Panc1 (cell line): Measurements from ENCODE around the gene CAMSAP3. TPM values are rescaled to one million over a fixed set of nuclear protein-coding genes. Genes with fewer than 3 reads are reported as not detected.

Experiments used
- ATAC-seq: fragments of 200-7000 bp; cut with Tn5 transposase; 2 replicates; pipeline ENCODE4 v1.9.1; 2020; ENCODE audit warnings: mild to moderate bottlenecking, moderate library complexity
- BruUV-seq: library from RNA; stranded (reverse); fragments of 400-500 nt; replicated peaks from 2 replicates; lab custom pipeline; 2021; lab: Mats Ljungman, UMichigan
- CTCF ChIA-PET: fragments of 300-600 bp; sonication (Branson Sonifier 250); formaldehyde crosslinking; loops from one replicate; lab custom pipeline; 2022; ENCODE audit warnings: antibody characterized with exemption; lab: Charles Lee
- POLR2A ChIA-PET: fragments of 300-600 bp; sonication (Branson Sonifier 250); formaldehyde crosslinking; loops from one replicate; lab custom pipeline; 2022; ENCODE audit warnings: antibody characterized with exemption; lab: Charles Lee
- DNase-seq: peaks from one replicate; pipeline ENCODE4 v3.0.0-alpha.2; 2010; ENCODE audit warnings: low read depth, low spot score
- H3K27ac ChIP-seq: 2 replicates; pipeline ENCODE4 v1.5.1; 2011; ENCODE audit warnings: mild to moderate bottlenecking, low read length, inconsistent platforms
- H3K27me3 ChIP-seq: fragments of 200-500 bp; sonication (Bioruptor generic); 2 replicates; pipeline ENCODE4 v1.6.0; 2014; ENCODE audit warnings: low read length, inconsistent platforms; ENCODE audit not compliant: control insufficient read depth, insufficient read depth
- H3K36me3 ChIP-seq: fragments of 200-500 bp; sonication (Bioruptor generic); 2 replicates; pipeline ENCODE4 v1.5.1; 2014; ENCODE audit warnings: inconsistent platforms, mild to moderate bottlenecking, low read length, moderate library complexity; ENCODE audit not compliant: control insufficient read depth, insufficient read depth
- H3K4me1 ChIP-seq: 2 replicates; pipeline ENCODE4 v1.5.1; 2011; ENCODE audit warnings: inconsistent platforms, mild to moderate bottlenecking, low read length, moderate library complexity; ENCODE audit not compliant: control insufficient read depth, insufficient read depth
- H3K4me3 ChIP-seq, 2 experiments: 2 replicates each; pipeline ENCODE4 v1.5.1; 2011 to 2012; ENCODE audit warnings: low read depth in 2 of 2, low read length in 2 of 2, mild to moderate bottlenecking in 2 of 2, inconsistent platforms in 1 of 2, moderate library complexity in 1 of 2
- H3K9me3 ChIP-seq: fragments of 200-500 bp; sonication (Bioruptor generic); 2 replicates; pipeline ENCODE4 v1.5.1; 2014; ENCODE audit warnings: low read depth, mild to moderate bottlenecking, inconsistent platforms, low read length, moderate library complexity; ENCODE audit not compliant: control insufficient read depth, insufficient read depth
- POLR2AphosphoS5 ChIP-seq: IDR thresholded peaks from 2 replicates; pipeline ENCODE4 v1.6.1; 2012; ENCODE audit warnings: mild to moderate bottlenecking, low read depth, low read length, moderate library complexity
- SIN3A ChIP-seq: IDR thresholded peaks from 2 replicates; pipeline ENCODE4 v1.6.1; 2012; ENCODE audit warnings: low read depth, mild to moderate bottlenecking, low read length, moderate library complexity, borderline replicate concordance; ENCODE audit not compliant: insufficient read depth
- TCF7L2 ChIP-seq: IDR thresholded peaks from 2 replicates; pipeline ENCODE4 v1.6.1; 2011; ENCODE audit warnings: mild to moderate bottlenecking, low read depth, low read length, inconsistent platforms
- in situ Hi-C: cut with HindIII; loops from 2 replicates; pipeline ENCODE4 v1.10.0; 2016; ENCODE audit warnings: low sequenced_read_pairs, low pct_unique_long_range_greater_than_20kb
- intact Hi-C: fragments of 100-400 bp; cut with micrococcal nuclease; formaldehyde crosslinking; loops from one replicate; pipeline ENCODE4 v1.10.0; 2022; ENCODE audit not compliant: unreplicated experiment
- total RNA-seq: library from RNA; stranded (reverse); gene quantifications from one replicate; pipeline ENCODE4 v1.2.1, GENCODE V29; 2021; ENCODE audit not compliant: unreplicated experiment
- TF ChIP-seq, protein P1 (sequence below), 2 experiments: IDR thresholded peaks; 2 replicates each; pipeline ENCODE4 v1.6.1; 2011 to 2012; ENCODE audit warnings: low read depth in 2 of 2, control low read depth in 1 of 2, low read length in 1 of 2, mild to moderate bottlenecking in 1 of 2, moderate library complexity in 1 of 2; ENCODE audit not compliant: insufficient read depth in 1 of 2
- TF ChIP-seq, protein P2 (sequence below): fragments of 450-650 bp; IDR thresholded peaks from 2 replicates; pipeline ENCODE4 v1.5.1; 2017; ENCODE audit warnings: mild to moderate bottlenecking

The CAMSAP3 gene
- total RNA-seq, 1 experiment from 2014 or later: 1.7 TPM

DNA sequence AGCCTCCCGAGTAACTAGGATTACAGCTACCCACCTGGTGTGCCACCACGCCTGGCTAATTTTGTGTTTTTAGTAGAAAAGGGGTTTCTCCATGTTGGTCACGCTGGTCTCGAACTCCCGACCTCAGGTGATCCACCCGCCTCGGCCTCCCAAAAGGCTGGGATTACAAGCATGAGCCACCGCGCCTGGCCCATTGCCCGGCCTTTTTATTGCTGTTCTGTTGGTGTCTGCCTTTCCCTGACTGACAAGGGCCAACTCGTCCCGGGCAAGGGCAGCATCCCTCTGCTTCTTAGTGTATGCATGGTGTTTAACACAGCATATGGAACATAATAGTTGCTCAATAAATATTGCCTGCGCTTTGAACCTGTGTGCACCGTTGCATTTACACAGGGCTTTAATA lies 67.0 kb downstream of the CAMSAP3 start:
- H3K4me3 ChIP-seq: no peak overlapping the region
- no peak for ATAC-seq
- BruUV-seq: no TSS peak

DNA sequence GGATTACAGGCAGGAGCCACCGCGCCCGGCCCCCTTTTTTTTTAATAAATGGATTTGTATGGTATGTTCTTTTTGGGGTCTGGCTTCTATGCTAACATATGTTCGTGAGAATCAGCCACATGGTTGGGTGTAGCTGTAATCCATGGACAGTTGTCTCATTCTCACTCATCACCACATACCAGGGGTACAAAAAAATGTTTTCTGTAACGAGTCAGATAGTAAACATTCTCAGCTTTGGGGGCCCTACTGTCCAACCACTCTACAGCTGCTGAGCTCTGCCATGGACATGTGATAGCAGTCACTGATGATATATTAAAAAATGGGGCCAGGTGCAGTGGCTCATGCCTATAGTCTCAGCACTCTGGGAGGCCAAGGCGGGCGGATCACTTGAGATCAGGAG lies 68.0 kb downstream of the CAMSAP3 start:
- Histone ChIP-seq H3K36me3 (no peaks in the 10 kb centered on the region), H3K27me3 (no peaks in the 10 kb centered on the region), H3K4me1 (no peaks in the 10 kb centered on the region), H3K27ac (no peak overlapping the region), H3K4me3 (no peak overlapping the region), H3K9me3 (no peaks in the 10 kb centered on the region)
- in situ Hi-C loops (no loop called here), intact Hi-C loops (no loop called here)
- DNase-seq (no peak), ATAC-seq (no peak)
- TF ChIP-seq, protein P1, sequence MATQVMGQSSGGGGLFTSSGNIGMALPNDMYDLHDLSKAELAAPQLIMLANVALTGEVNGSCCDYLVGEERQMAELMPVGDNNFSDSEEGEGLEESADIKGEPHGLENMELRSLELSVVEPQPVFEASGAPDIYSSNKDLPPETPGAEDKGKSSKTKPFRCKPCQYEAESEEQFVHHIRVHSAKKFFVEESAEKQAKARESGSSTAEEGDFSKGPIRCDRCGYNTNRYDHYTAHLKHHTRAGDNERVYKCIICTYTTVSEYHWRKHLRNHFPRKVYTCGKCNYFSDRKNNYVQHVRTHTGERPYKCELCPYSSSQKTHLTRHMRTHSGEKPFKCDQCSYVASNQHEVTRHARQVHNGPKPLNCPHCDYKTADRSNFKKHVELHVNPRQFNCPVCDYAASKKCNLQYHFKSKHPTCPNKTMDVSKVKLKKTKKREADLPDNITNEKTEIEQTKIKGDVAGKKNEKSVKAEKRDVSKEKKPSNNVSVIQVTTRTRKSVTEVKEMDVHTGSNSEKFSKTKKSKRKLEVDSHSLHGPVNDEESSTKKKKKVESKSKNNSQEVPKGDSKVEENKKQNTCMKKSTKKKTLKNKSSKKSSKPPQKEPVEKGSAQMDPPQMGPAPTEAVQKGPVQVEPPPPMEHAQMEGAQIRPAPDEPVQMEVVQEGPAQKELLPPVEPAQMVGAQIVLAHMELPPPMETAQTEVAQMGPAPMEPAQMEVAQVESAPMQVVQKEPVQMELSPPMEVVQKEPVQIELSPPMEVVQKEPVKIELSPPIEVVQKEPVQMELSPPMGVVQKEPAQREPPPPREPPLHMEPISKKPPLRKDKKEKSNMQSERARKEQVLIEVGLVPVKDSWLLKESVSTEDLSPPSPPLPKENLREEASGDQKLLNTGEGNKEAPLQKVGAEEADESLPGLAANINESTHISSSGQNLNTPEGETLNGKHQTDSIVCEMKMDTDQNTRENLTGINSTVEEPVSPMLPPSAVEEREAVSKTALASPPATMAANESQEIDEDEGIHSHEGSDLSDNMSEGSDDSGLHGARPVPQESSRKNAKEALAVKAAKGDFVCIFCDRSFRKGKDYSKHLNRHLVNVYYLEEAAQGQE (IDR thresholded peaks at IDR 0.05; ENCODE audit: insufficient read depth in 1 of 2, low read depth in 2 of 2, low read length in 1 of 2): no peak
- TF ChIP-seq POLR2AphosphoS5 (no peak), TCF7L2 (no peak), SIN3A (no peak)
- TF ChIP-seq, protein P2, sequence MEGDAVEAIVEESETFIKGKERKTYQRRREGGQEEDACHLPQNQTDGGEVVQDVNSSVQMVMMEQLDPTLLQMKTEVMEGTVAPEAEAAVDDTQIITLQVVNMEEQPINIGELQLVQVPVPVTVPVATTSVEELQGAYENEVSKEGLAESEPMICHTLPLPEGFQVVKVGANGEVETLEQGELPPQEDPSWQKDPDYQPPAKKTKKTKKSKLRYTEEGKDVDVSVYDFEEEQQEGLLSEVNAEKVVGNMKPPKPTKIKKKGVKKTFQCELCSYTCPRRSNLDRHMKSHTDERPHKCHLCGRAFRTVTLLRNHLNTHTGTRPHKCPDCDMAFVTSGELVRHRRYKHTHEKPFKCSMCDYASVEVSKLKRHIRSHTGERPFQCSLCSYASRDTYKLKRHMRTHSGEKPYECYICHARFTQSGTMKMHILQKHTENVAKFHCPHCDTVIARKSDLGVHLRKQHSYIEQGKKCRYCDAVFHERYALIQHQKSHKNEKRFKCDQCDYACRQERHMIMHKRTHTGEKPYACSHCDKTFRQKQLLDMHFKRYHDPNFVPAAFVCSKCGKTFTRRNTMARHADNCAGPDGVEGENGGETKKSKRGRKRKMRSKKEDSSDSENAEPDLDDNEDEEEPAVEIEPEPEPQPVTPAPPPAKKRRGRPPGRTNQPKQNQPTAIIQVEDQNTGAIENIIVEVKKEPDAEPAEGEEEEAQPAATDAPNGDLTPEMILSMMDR: no peak
- POLR2A ChIA-PET: no interaction called here
- CTCF ChIA-PET: no interaction called here
- no TSS peak for BruUV-seq

More for the DNA sequence above, 67.0 kb downstream of the CAMSAP3 start:
- TF ChIP-seq TCF7L2 (no peak), SIN3A (no peak), POLR2AphosphoS5 (no peak)
- TF ChIP-seq, protein P2: no peak
- TF ChIP-seq, protein P1 (IDR thresholded peaks at IDR 0.05; ENCODE audit: insufficient read depth in 1 of 2, low read depth in 2 of 2, low read length in 1 of 2): no peak
- no peaks in the 10 kb centered on the region for H3K9me3 ChIP-seq
- DNase-seq: no peak
- H3K36me3 ChIP-seq: no peaks in the 10 kb centered on the region
- H3K27me3 ChIP-seq: no peaks in the 10 kb centered on the region
- intact Hi-C loops (no loop called here), in situ Hi-C loops (no loop called here)
- no peaks in the 10 kb centered on the region for H3K4me1 ChIP-seq
- H3K27ac ChIP-seq: no peak overlapping the region
- ChIA-PET POLR2A (no interaction called here), CTCF (no interaction called here)
